MCF 10A (cell line): Measurements from ENCODE around the gene UBC. TPM values are rescaled to one million over a fixed set of nuclear protein-coding genes. Genes with fewer than 3 reads are reported as not detected.
A peak's percentile ranks its signal among the peaks of the same experiment; 100 is the strongest.

Experiments used
- BruUV-seq: library from RNA; stranded (reverse); fragments of 400-500 nt; replicated peaks from 2 replicates; lab custom pipeline; 2021; lab: Mats Ljungman, UMichigan
- CTCF ChIA-PET: fragments of 300-600 bp; sonication (Branson Sonifier 250); formaldehyde crosslinking; extraction: SDS; loops from one replicate; lab custom pipeline; 2021; ENCODE audit warnings: antibody characterized with exemption, inconsistent platforms; lab: Yijun Ruan, JAX
- POLR2A ChIA-PET: fragments of 300-600, 350-650 bp; sonication (Branson Sonifier 250); formaldehyde crosslinking; extraction: SDS; loops from one replicate; lab custom pipeline; 2020; ENCODE audit warnings: antibody characterized with exemption, inconsistent platforms; lab: Yijun Ruan, JAX
- DNase-seq: peaks from one replicate; pipeline ENCODE4 v3.0.0-alpha.2; 2018; ENCODE audit not compliant: unreplicated experiment
- H3K27ac Mint-ChIP-seq: one replicate; pipeline ENCODE4 v1.8.0; 2022; ENCODE audit warnings: mild to moderate bottlenecking, low read depth, mixed read lengths; ENCODE audit not compliant: unreplicated experiment
- H3K27me3 Mint-ChIP-seq: one replicate; pipeline ENCODE4 v1.8.0; 2022; ENCODE audit warnings: mixed read lengths; ENCODE audit not compliant: insufficient read depth, unreplicated experiment
- H3K36me3 Mint-ChIP-seq: one replicate; pipeline ENCODE4 v1.8.0; 2022; ENCODE audit warnings: mild to moderate bottlenecking, moderate library complexity, mixed read lengths; ENCODE audit not compliant: insufficient read depth, unreplicated experiment
- H3K4me1 Mint-ChIP-seq: one replicate; pipeline ENCODE4 v1.8.0; 2022; ENCODE audit warnings: mixed read lengths; ENCODE audit not compliant: insufficient read depth, unreplicated experiment
- H3K4me3 Mint-ChIP-seq: one replicate; pipeline ENCODE4 v1.8.0; 2022; ENCODE audit warnings: mild to moderate bottlenecking, moderate library complexity, mixed read lengths; ENCODE audit not compliant: unreplicated experiment
- H3K9me3 Mint-ChIP-seq: one replicate; pipeline ENCODE4 v1.8.0; 2022; ENCODE audit warnings: mixed read lengths; ENCODE audit not compliant: unreplicated experiment
- CTCF ChIP-seq: fragments of 200-600 bp; IDR thresholded peaks from one replicate; pipeline ENCODE4 v1.8.0; 2022; ENCODE audit warnings: antibody characterized with exemption, mild to moderate bottlenecking; ENCODE audit not compliant: unreplicated experiment
- intact Hi-C: fragments of 100-400 bp; cut with micrococcal nuclease; formaldehyde crosslinking; loops from 2 replicates; pipeline ENCODE4 v1.14.1; 2022
- total RNA-seq: library from RNA; stranded (reverse); gene quantifications from 2 replicates; pipeline ENCODE4 v1.2.3, GENCODE V29; 2022

The UBC gene
- total RNA-seq, 1 experiment from 2014 or later: 1,485 TPM

GRCh38 chr12:124941170-124941527, 26.7 kb upstream of the UBC start:
- Mint-ChIP-seq H3K27me3 (no peaks in the 10 kb centered on the region), H3K9me3 (no peaks in the 10 kb centered on the region), H3K36me3 (peaks cover 7% of the 10 kb centered on the region), H3K4me1 (peaks cover 8% of the 10 kb centered on the region), H3K4me3 (no peak overlapping the region), H3K27ac (no peak overlapping the region)
- POLR2A ChIA-PET: interaction anchor here (1.2 to 31.0 kb wide), 7 partner anchors 11 to 199 kb away, joined by 3 to 2121 read pairs (median 8); partner anchors contain the start of genes BRI3BP and UBC
- no TSS peak for BruUV-seq
- DNase-seq: no peak
- intact Hi-C loops: no loop called here
- CTCF ChIA-PET: interaction anchor here (0.5 to 8.9 kb wide), 13 partner anchors 10 to 619 kb away, joined by 3 to 200 read pairs (median 5); partner anchors contain the start of gene UBC
- no peak for TF ChIP-seq CTCF

- BruUV-seq: no TSS peak
- POLR2A ChIA-PET: interaction anchor here (0.6 to 31.0 kb wide), 10 partner anchors 10 to 246 kb away, joined by 3 to 2121 read pairs (median 6); partner anchors contain the start of genes BRI3BP and UBC
- Mint-ChIP-seq H3K4me1 (peaks cover 8% of the 10 kb centered on the region), H3K9me3 (no peaks in the 10 kb centered on the region), H3K27me3 (no peaks in the 10 kb centered on the region), H3K27ac (no peak overlapping the region), H3K4me3 (no peak overlapping the region), H3K36me3 (peaks cover 7% of the 10 kb centered on the region)
- CTCF ChIA-PET: interaction anchor here (0.5 to 8.9 kb wide), 22 partner anchors 10 to 619 kb away, joined by 3 to 200 read pairs (median 4); partner anchors contain the start of gene UBC
- intact Hi-C loops: loop anchor here (1.0 kb wide), 1 partner anchor 34 kb away; no protein-coding TSS in a partner anchor
- TF ChIP-seq CTCF: peak; percentile 92
- DNase-seq: peak; percentile 95
These were observed 26.1 kb upstream of the UBC start for GRCh38 chr12:124940393-124941169.

GRCh38 chr12:124940143-124940392, 25.6 kb upstream of the UBC start:
- H3K4me1 Mint-ChIP-seq: peaks cover 8% of the 10 kb centered on the region
- no peak for TF ChIP-seq CTCF
- POLR2A ChIA-PET: interaction anchor here (0.6 to 31.0 kb wide), 13 partner anchors 10 to 423 kb away, joined by 3 to 2121 read pairs (median 4); partner anchors contain the start of genes BRI3BP and UBC
- intact Hi-C loops: loop anchor here (1.0 kb wide), 1 partner anchor 34 kb away; no protein-coding TSS in a partner anchor
- no peak overlapping the region for H3K27ac Mint-ChIP-seq
- no peak overlapping the region for H3K4me3 Mint-ChIP-seq
- no peak for DNase-seq
- TSS peak; percentile 99 for BruUV-seq
- CTCF ChIA-PET: interaction anchor here (0.6 to 8.9 kb wide), 19 partner anchors 9 to 130 kb away, joined by 3 to 200 read pairs (median 4); partner anchors contain the start of gene UBC
- peaks cover 5% of the 10 kb centered on the region for H3K36me3 Mint-ChIP-seq
- H3K9me3 Mint-ChIP-seq: no peaks in the 10 kb centered on the region
- H3K27me3 Mint-ChIP-seq: no peaks in the 10 kb centered on the region
